ACHN (cell line): ENCODE data around the gene OST4.
"Not testable (repeated sequence)": the region's sequence is repeated elsewhere in the genome, so short reads cannot be mapped to it uniquely, and the experiment has no call there.

Experiments
- DNase-seq: peaks from one replicate; pipeline ENCODE4 v3.0.0-alpha.2; 2015
- in situ Hi-C: cut with HindIII; loops from 2 replicates; pipeline ENCODE4 v1.10.0; 2017; ENCODE audit warnings: low sequenced_read_pairs, low pct_ligation_motif_present, low pct_unique_long_range_greater_than_20kb

The OST4 gene

GRCh38 chr2:27071277-27071989 is at the start of gene OST4:
Gene OST4 (minus strand): TSS chr2:27071654.
- in situ Hi-C loops = no loop called here
- DNase-seq = peak; percentile 93

- in situ Hi-C loops, DNase-seq: not testable (repeated sequence)
Measured at GRCh38 chr2:27119330-27119670, 47.8 kb upstream of the OST4 start.

GRCh38 chr2:27118525-27119329 is 47.3 kb upstream of the OST4 start, which contains the start of gene CGREF1:
Gene CGREF1 (minus strand): TSS chr2:27119128. CDS start chr2:27104366, 14,762 bp downstream.
- no peak for DNase-seq
- in situ Hi-C loops = no loop called here

- in situ Hi-C loops = no loop called here
- no peak for DNase-seq
Measured at GRCh38 chr2:27117995-27118524, 46.6 kb upstream of the OST4 start.

- in situ Hi-C loops = no loop called here
- DNase-seq = no peak
Measured at GRCh38 chr2:27115519-27115918, 44.1 kb upstream of the OST4 start.

GRCh38 chr2:27111392-27112078 is 40.1 kb upstream of the OST4 start:
- in situ Hi-C loops, DNase-seq: not testable (repeated sequence)

GRCh38 chr2:27110603-27111352 is 39.3 kb upstream of the OST4 start:
- in situ Hi-C loops, DNase-seq: not testable (repeated sequence)

GRCh38 chr2:27109083-27109482 is 37.6 kb upstream of the OST4 start:
- in situ Hi-C loops = no loop called here
- DNase-seq = no peak

GRCh38 chr2:27108221-27108620 is 36.8 kb upstream of the OST4 start:
- no peak for DNase-seq
- in situ Hi-C loops = no loop called here

- no peak for DNase-seq
- in situ Hi-C loops = no loop called here
Measured at GRCh38 chr2:27105981-27106380, 34.5 kb upstream of the OST4 start.

- in situ Hi-C loops = no loop called here
- no peak for DNase-seq
Measured at GRCh38 chr2:27102329-27102728, 30.9 kb upstream of the OST4 start.

GRCh38 chr2:27100036-27100435 is 28.6 kb upstream of the OST4 start:
- in situ Hi-C loops = no loop called here
- no peak for DNase-seq

- in situ Hi-C loops = no loop called here
- DNase-seq = no peak
Measured at GRCh38 chr2:27099334-27099955, 28.0 kb upstream of the OST4 start.

- in situ Hi-C loops = no loop called here
- no peak for DNase-seq
Measured at GRCh38 chr2:27097341-27097740, 25.9 kb upstream of the OST4 start.

- in situ Hi-C loops = no loop called here
- DNase-seq = no peak
Measured at GRCh38 chr2:27096748-27097297, 25.4 kb upstream of the OST4 start.

GRCh38 chr2:27095745-27096651 is 24.5 kb upstream of the OST4 start:
- in situ Hi-C loops = no loop called here
- no peak for DNase-seq

- in situ Hi-C loops = no loop called here
- no peak for DNase-seq
Measured at GRCh38 chr2:27095427-27095744, 23.9 kb upstream of the OST4 start.
